PFSK-1 (cell line): ENCODE results near the gene GUSB.

ENCODE experiments used
- FOXP2 ChIP-seq: optimal IDR thresholded peaks from 2 replicates; pipeline ENCODE3; 2011; ENCODE audit warnings: borderline replicate concordance, control low read depth, inconsistent platforms; ENCODE audit not compliant: insufficient read depth; ENCODE audit errors: extremely low read length, extremely low read depth
- POLR2AphosphoS5 ChIP-seq: IDR thresholded peaks from 2 replicates; pipeline ENCODE4 v1.6.1; 2012; ENCODE audit warnings: low read depth, mild to moderate bottlenecking, control low read depth, low read length, moderate library complexity
- SIN3A ChIP-seq: IDR thresholded peaks from 2 replicates; pipeline ENCODE4 v1.6.1; 2012; ENCODE audit warnings: mild to moderate bottlenecking, low read length, moderate library complexity, borderline replicate concordance; ENCODE audit not compliant: insufficient read depth
- TAF1 ChIP-seq: IDR thresholded peaks from 2 replicates; pipeline ENCODE4 v1.6.1; 2012; ENCODE audit warnings: low read length, control low read depth, borderline replicate concordance; ENCODE audit not compliant: insufficient read depth
- TF ChIP-seq, protein P1 (sequence below), 2 experiments: IDR thresholded peaks; 2 replicates each; pipeline versions ENCODE4 v1.6.1 to v1.8.0; 2011 to 2012; ENCODE audit warnings: low read depth in 2 of 2, low read length in 2 of 2, control low read depth in 1 of 2, inconsistent platforms in 1 of 2, mild to moderate bottlenecking in 1 of 2, moderate library complexity in 1 of 2; ENCODE audit not compliant: insufficient read depth in 1 of 2

GRCh38 chr7:65992526-65992925 lies 10.5 kb upstream of the GUSB start:
- TF ChIP-seq TAF1: no peak
- TF ChIP-seq POLR2AphosphoS5: no peak
- TF ChIP-seq, protein P1, sequence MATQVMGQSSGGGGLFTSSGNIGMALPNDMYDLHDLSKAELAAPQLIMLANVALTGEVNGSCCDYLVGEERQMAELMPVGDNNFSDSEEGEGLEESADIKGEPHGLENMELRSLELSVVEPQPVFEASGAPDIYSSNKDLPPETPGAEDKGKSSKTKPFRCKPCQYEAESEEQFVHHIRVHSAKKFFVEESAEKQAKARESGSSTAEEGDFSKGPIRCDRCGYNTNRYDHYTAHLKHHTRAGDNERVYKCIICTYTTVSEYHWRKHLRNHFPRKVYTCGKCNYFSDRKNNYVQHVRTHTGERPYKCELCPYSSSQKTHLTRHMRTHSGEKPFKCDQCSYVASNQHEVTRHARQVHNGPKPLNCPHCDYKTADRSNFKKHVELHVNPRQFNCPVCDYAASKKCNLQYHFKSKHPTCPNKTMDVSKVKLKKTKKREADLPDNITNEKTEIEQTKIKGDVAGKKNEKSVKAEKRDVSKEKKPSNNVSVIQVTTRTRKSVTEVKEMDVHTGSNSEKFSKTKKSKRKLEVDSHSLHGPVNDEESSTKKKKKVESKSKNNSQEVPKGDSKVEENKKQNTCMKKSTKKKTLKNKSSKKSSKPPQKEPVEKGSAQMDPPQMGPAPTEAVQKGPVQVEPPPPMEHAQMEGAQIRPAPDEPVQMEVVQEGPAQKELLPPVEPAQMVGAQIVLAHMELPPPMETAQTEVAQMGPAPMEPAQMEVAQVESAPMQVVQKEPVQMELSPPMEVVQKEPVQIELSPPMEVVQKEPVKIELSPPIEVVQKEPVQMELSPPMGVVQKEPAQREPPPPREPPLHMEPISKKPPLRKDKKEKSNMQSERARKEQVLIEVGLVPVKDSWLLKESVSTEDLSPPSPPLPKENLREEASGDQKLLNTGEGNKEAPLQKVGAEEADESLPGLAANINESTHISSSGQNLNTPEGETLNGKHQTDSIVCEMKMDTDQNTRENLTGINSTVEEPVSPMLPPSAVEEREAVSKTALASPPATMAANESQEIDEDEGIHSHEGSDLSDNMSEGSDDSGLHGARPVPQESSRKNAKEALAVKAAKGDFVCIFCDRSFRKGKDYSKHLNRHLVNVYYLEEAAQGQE (IDR thresholded peaks at IDR 0.05; ENCODE audit: insufficient read depth in 1 of 2, low read depth in 2 of 2, low read length in 2 of 2): no peak
- TF ChIP-seq SIN3A: no peak
- no peak for TF ChIP-seq FOXP2
